A673 (cell line): Measurements from ENCODE around the gene IER3. TPM values are rescaled to one million over a fixed set of nuclear protein-coding genes. Genes with fewer than 3 reads are reported as not detected.

ENCODE experiments used
- BruUV-seq: library from RNA; stranded (reverse); fragments of 400-500 nt; replicated peaks from 2 replicates; lab custom pipeline; 2021; lab: Mats Ljungman, UMichigan
- CTCF ChIA-PET: fragments of 300-600 bp; sonication (Branson Sonifier 250); formaldehyde crosslinking; loops from one replicate; lab custom pipeline; 2022; ENCODE audit warnings: antibody characterized with exemption; lab: Charles Lee
- POLR2A ChIA-PET: fragments of 300-600 bp; sonication (Branson Sonifier 250); formaldehyde crosslinking; loops from one replicate; lab custom pipeline; 2022; ENCODE audit warnings: antibody characterized with exemption; ENCODE audit not compliant: low non-redundant PET; lab: Charles Lee
- DNase-seq: peaks from one replicate; pipeline ENCODE4 v3.0.0-alpha.2; 2015; ENCODE audit warnings: low spot score
- H3K27ac ChIP-seq: fragments of 200-600 bp; sonication (generic); 2 replicates; pipeline ENCODE4 v1.5.1; 2016; ENCODE audit warnings: mixed run types, low read depth, mild to moderate bottlenecking, mixed read lengths, antibody characterized with exemption, low read length; ENCODE audit not compliant: poor library complexity, severe bottlenecking
- H3K27me3 ChIP-seq: fragments of 200-600 bp; sonication (generic); replicated peaks from 2 replicates; pipeline ENCODE4 v1.6.1; 2017; ENCODE audit warnings: mixed run types, low read depth, mild to moderate bottlenecking, mixed read lengths, antibody characterized with exemption, low read length; ENCODE audit not compliant: insufficient read depth, poor library complexity
- H3K36me3 ChIP-seq: fragments of 200-600 bp; sonication (generic); 2 replicates; pipeline ENCODE4 v1.6.1; 2016; ENCODE audit warnings: mixed run types, mild to moderate bottlenecking, mixed read lengths, antibody characterized with exemption, low read length; ENCODE audit not compliant: insufficient read depth, poor library complexity, severe bottlenecking
- H3K4me1 ChIP-seq: fragments of 200-600 bp; sonication (generic); 2 replicates; pipeline ENCODE4 v1.6.1; 2017; ENCODE audit warnings: mixed run types, mild to moderate bottlenecking, mixed read lengths, antibody characterized with exemption, low read length; ENCODE audit not compliant: insufficient read depth, poor library complexity, severe bottlenecking
- H3K4me3 ChIP-seq: fragments of 200-600 bp; sonication (generic); 2 replicates; pipeline ENCODE4 v1.5.1; 2016; ENCODE audit warnings: low read depth, mixed run types, mild to moderate bottlenecking, mixed read lengths, low read length; ENCODE audit not compliant: poor library complexity, severe bottlenecking
- H3K9me3 ChIP-seq: fragments of 200-600 bp; sonication (generic); 2 replicates; pipeline ENCODE4 v1.6.1; 2016; ENCODE audit warnings: mixed run types, low read depth, mild to moderate bottlenecking, mixed read lengths, antibody characterized with exemption, low read length; ENCODE audit not compliant: poor library complexity, severe bottlenecking
- EZH2 ChIP-seq: fragments of 200-600 bp; sonication (generic); IDR thresholded peaks from 2 replicates; pipeline ENCODE4 v1.6.1; 2017; ENCODE audit warnings: borderline replicate concordance, low read depth, mild to moderate bottlenecking, mixed read lengths, antibody characterized with exemption, low read length; ENCODE audit not compliant: poor library complexity, severe bottlenecking
- intact Hi-C: fragments of 100-400 bp; cut with micrococcal nuclease; formaldehyde crosslinking; loops from one replicate; pipeline ENCODE4 v1.10.0; 2022; ENCODE audit not compliant: unreplicated experiment
- total RNA-seq: library from RNA; stranded (reverse); gene quantifications from 2 replicates; pipeline ENCODE4 v1.2.3, GENCODE V29; 2021
- TF ChIP-seq, protein P1 (sequence below): fragments of 300-800, 200-600 bp; sonication (generic); conservative IDR thresholded peaks from 2 replicates; pipeline ENCODE4 v1.5.1; 2017; ENCODE audit warnings: low read depth, mild to moderate bottlenecking, antibody characterized with exemption, low read length, moderate library complexity, mixed read lengths

IER3 gene
- total RNA-seq, 1 experiment from 2014 or later: 34.6 TPM

DNA sequence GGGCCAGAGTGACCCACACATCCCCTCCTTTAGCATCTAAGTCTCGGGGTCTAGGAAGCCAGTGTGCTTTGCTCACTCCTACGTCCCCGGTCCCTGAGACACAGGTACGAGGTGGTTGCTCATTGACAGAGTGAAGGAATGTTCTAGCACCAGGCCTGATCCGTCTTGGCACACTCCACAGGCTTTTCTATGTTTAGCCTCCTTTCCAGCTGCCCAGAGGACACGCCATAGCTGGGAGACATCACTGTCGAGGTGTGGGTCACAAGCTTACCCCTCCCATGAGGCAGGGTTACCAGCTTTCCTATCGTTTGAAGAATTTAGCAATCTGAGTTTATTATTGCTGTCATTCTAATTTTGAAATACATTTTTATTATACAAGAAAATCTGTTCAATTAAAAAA is 30.4 kb upstream of the IER3 start:
- H3K27ac ChIP-seq: no peak overlapping the region
- ChIA-PET CTCF (no interaction called here), POLR2A (no interaction called here)
- intact Hi-C loops: no loop called here
- no TSS peak for BruUV-seq
- H3K9me3 ChIP-seq: no peaks in the 10 kb centered on the region
- DNase-seq: no peak
- peaks cover 21% of the 10 kb centered on the region for H3K4me1 ChIP-seq
- no peaks in the 10 kb centered on the region for H3K27me3 ChIP-seq
- no peak overlapping the region for H3K4me3 ChIP-seq
- TF ChIP-seq, protein P1, sequence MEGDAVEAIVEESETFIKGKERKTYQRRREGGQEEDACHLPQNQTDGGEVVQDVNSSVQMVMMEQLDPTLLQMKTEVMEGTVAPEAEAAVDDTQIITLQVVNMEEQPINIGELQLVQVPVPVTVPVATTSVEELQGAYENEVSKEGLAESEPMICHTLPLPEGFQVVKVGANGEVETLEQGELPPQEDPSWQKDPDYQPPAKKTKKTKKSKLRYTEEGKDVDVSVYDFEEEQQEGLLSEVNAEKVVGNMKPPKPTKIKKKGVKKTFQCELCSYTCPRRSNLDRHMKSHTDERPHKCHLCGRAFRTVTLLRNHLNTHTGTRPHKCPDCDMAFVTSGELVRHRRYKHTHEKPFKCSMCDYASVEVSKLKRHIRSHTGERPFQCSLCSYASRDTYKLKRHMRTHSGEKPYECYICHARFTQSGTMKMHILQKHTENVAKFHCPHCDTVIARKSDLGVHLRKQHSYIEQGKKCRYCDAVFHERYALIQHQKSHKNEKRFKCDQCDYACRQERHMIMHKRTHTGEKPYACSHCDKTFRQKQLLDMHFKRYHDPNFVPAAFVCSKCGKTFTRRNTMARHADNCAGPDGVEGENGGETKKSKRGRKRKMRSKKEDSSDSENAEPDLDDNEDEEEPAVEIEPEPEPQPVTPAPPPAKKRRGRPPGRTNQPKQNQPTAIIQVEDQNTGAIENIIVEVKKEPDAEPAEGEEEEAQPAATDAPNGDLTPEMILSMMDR: no peak
- TF ChIP-seq EZH2: no peak
- H3K36me3 ChIP-seq: no peaks in the 10 kb centered on the region

DNA sequence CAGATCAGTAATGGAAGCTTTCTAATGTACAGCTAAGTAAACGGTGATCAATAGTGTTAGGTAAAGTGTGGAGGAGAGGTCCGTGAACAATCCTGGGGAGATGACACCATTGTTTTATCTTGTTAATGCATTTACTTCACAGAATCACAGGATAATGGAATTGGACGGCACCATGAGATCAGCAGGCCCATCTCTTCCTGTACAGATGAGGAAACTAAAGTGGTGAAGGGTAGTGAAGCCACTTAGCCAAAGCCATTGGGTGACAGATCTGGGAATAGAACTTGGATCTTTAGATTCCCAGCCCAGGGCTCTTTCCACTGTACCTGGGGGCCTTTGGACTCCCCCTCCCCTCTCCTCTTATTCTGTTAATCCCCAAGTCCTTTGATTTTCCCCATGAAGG is 26.2 kb upstream of the IER3 start:
- Histone ChIP-seq H3K27me3 (no peaks in the 10 kb centered on the region), H3K4me3 (no peak overlapping the region), H3K4me1 (peaks cover 17% of the 10 kb centered on the region), H3K36me3 (no peaks in the 10 kb centered on the region), H3K27ac (no peak overlapping the region), H3K9me3 (no peaks in the 10 kb centered on the region)
- TF ChIP-seq, protein P1: no peak
- TF ChIP-seq EZH2: no peak
- intact Hi-C loops: no loop called here
- DNase-seq: no peak
- POLR2A ChIA-PET: no interaction called here
- no TSS peak for BruUV-seq
- CTCF ChIA-PET: no interaction called here

DNA sequence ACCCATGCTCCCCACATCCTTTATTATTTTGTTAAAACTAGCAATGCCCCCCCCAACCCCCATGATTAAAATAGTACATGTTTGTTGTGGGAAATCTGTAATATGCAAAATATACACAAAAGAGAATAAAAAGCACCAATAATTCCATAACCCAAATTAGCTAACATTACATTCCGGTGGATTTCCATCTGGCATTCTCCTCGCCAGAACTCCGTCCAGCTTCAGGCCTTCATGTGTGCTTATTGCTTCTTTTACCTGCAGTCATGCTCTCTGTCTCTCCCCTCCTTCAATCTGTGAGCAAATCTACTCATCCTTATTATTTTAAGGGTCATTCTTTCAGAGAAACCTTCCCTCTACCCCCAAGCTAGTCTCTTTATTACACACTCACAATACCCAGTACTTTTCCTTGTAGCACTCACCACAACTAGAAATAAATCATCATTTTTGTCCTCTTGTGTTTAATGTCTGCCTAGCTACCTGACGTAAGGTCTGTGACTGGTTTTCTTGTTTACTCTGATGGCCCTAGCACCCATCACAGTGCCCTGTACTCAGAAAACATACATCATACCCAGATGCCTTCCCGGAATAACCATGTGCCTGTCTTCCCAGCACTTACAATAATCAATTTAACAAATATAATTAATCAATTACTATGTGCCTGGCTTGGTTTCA is 25.6 kb upstream of the IER3 start:
- intact Hi-C loops: no loop called here
- TF ChIP-seq EZH2: no peak
- TF ChIP-seq, protein P1: no peak
- ChIA-PET CTCF (no interaction called here), POLR2A (no interaction called here)
- H3K27me3 ChIP-seq: no peaks in the 10 kb centered on the region
- BruUV-seq: no TSS peak
- peak overlapping the region; percentile 52 for H3K27ac ChIP-seq
- DNase-seq: no peak
- peaks cover 17% of the 10 kb centered on the region for H3K4me1 ChIP-seq
- no peaks in the 10 kb centered on the region for H3K9me3 ChIP-seq
- no peaks in the 10 kb centered on the region for H3K36me3 ChIP-seq
- H3K4me3 ChIP-seq: no peak overlapping the region
